ENCODE measurements around the gene STRN4.

GRCh38 chr19:46756544-46756888 is 10.3 kb upstream of the STRN4 start:
- TF ChIP-seq CTCF (IDR thresholded peaks at IDR 0.05) = no peak
- TF ChIP-seq EZH2 (IDR thresholded peaks at IDR 0.05; ENCODE audit: borderline replicate concordance, insufficient read depth, low read depth, low read length, poor library complexity, severe bottlenecking) = no peak
